GM23248 (cell line): Measurements from ENCODE around the gene ST6GALNAC3. TPM values are rescaled to one million over a fixed set of nuclear protein-coding genes. Genes with fewer than 3 reads are reported as not detected.

Experiments
- DNase-seq: peaks from one replicate; pipeline ENCODE4 v3.0.0-alpha.2; 2015
- H2AFZ ChIP-seq: fragments of 200-600 bp; sonication (generic); 2 replicates; pipeline ENCODE4 v1.6.1; 2016; ENCODE audit warnings: antibody characterized with exemption
- H3F3A ChIP-seq: fragments of 200-600 bp; sonication (generic); 2 replicates; pipeline ENCODE4 v1.6.1; 2016; ENCODE audit warnings: mild to moderate bottlenecking, antibody characterized with exemption, mixed run types; ENCODE audit not compliant: insufficient read depth
- H3K27ac ChIP-seq: fragments of 200-600 bp; sonication (generic); 2 replicates; pipeline ENCODE4 v1.5.1; 2016; ENCODE audit warnings: mild to moderate bottlenecking
- H3K27me3 ChIP-seq: fragments of 200-600 bp; sonication (generic); replicated peaks from 2 replicates; pipeline ENCODE4 v1.6.1; 2016; ENCODE audit warnings: mild to moderate bottlenecking; ENCODE audit not compliant: insufficient read depth
- H3K36me3 ChIP-seq: fragments of 200-600 bp; sonication (generic); 2 replicates; pipeline ENCODE4 v1.6.1; 2016; ENCODE audit warnings: low read depth, mild to moderate bottlenecking
- H3K4me1 ChIP-seq: fragments of 200-600 bp; sonication (generic); 2 replicates; pipeline ENCODE4 v1.6.1; 2016; ENCODE audit warnings: mild to moderate bottlenecking; ENCODE audit not compliant: insufficient read depth
- H3K4me2 ChIP-seq: fragments of 200-600 bp; sonication (generic); one replicate; pipeline ENCODE4 v1.6.1; 2016; ENCODE audit warnings: mild to moderate bottlenecking; ENCODE audit not compliant: unreplicated experiment
- H3K4me3 ChIP-seq: fragments of 200-600 bp; sonication (generic); 2 replicates; pipeline ENCODE4 v1.5.1; 2016; ENCODE audit warnings: mild to moderate bottlenecking
- H3K79me2 ChIP-seq: fragments of 200-600 bp; sonication (generic); 2 replicates; pipeline ENCODE4 v1.6.1; 2016; ENCODE audit warnings: mild to moderate bottlenecking; ENCODE audit not compliant: insufficient read depth
- H3K9ac ChIP-seq: fragments of 200-600 bp; sonication (generic); 2 replicates; pipeline ENCODE4 v1.6.1; 2016; ENCODE audit warnings: mild to moderate bottlenecking
- H3K9me2 ChIP-seq: fragments of 200-600 bp; sonication (generic); 2 replicates; pipeline ENCODE4 v1.6.1; 2016; ENCODE audit warnings: mixed run types, mild to moderate bottlenecking, moderate library complexity; ENCODE audit not compliant: insufficient read depth
- H3K9me3 ChIP-seq: fragments of 200-600 bp; sonication (generic); one replicate; pipeline ENCODE4 v1.6.1; 2017; ENCODE audit warnings: low read depth
- H4K20me1 ChIP-seq: fragments of 200-600 bp; sonication (generic); 2 replicates; pipeline ENCODE4 v1.6.0; 2016; ENCODE audit not compliant: insufficient read depth
- EZH2 ChIP-seq: fragments of 200-600 bp; sonication (generic); IDR thresholded peaks from 2 replicates; pipeline ENCODE4 v1.6.1; 2018; ENCODE audit warnings: antibody characterized with exemption, mild to moderate bottlenecking; ENCODE audit not compliant: insufficient read depth, poor library complexity, severe bottlenecking
- EZH2phosphoT487 ChIP-seq: fragments of 200-600 bp; sonication (generic); IDR thresholded peaks from 2 replicates; pipeline ENCODE4 v1.6.1; 2018; ENCODE audit warnings: antibody characterized with exemption, moderate library complexity, mild to moderate bottlenecking, low read depth; ENCODE audit not compliant: insufficient read depth
- WGBS, 2 experiments: methylation state at CpG; one replicate each; pipeline ENCODE4 v1.1.6; 2015 to 2017; ENCODE audit warnings: low lambda C conversion rate in 2 of 2, low coverage in 1 of 2; ENCODE audit errors: missing lambda C conversion rate in 2 of 2; 5-methylcytosine and 5-hydroxymethylcytosine counted together
- in situ Hi-C: fragments of 300-500 bp; cut with MboI; formaldehyde crosslinking; loops from 2 replicates; pipeline ENCODE4 v1.15.0; 2020
- polyA plus RNA-seq: library from polyadenylated mRNA; unstranded; fragments of >200 nt; fragmentation: Nextera tagmentation; extraction: Ambion mirVana; gene quantifications from 2 replicates; pipeline ENCODE4 v1.2.1, GENCODE V29; 2016
- total RNA-seq: library from RNA; depleted of rRNA; stranded (reverse); fragments of >200 nt; shearing (Covaris generic); gene quantifications from 2 replicates; pipeline ENCODE4 v1.2.3, GENCODE V29; 2014

Gene ST6GALNAC3
- total and polyA plus RNA-seq, 2 experiments from 2014 or later, result not detected

- in situ Hi-C loops, result no loop called here
- DNase-seq, result no peak
- H3K9ac ChIP-seq, result no peak overlapping the region
- no peak overlapping the region for H2AFZ ChIP-seq
- no peaks in the 10 kb centered on the region for H3K9me3 ChIP-seq
- H3K27me3 ChIP-seq, result no peaks in the 10 kb centered on the region
- no peaks in the 10 kb centered on the region for H4K20me1 ChIP-seq
- no peaks in the 10 kb centered on the region for H3K36me3 ChIP-seq
- no peak overlapping the region for H3K4me2 ChIP-seq
- TF ChIP-seq EZH2 (no peak), EZH2phosphoT487 (no peak)
- 44 to 62% methylated on average over 1 of the region's 1 CpG for WGBS, 2 experiments
- no peaks in the 10 kb centered on the region for H3K79me2 ChIP-seq
- H3F3A ChIP-seq, result no peaks in the 10 kb centered on the region
- no peak overlapping the region for H3K4me3 ChIP-seq
- no peaks in the 10 kb centered on the region for H3K4me1 ChIP-seq
- no peaks in the 10 kb centered on the region for H3K9me2 ChIP-seq
- H3K27ac ChIP-seq, result no peak overlapping the region
Measured at GRCh38 chr1:76444773-76445172, 370.2 kb downstream of the ST6GALNAC3 start.

- Histone ChIP-seq H3K9me3 (no peaks in the 10 kb centered on the region), H3K27me3 (no peaks in the 10 kb centered on the region), H3K9me2 (no peaks in the 10 kb centered on the region), H3K4me3 (no peak overlapping the region), H3K79me2 (no peaks in the 10 kb centered on the region), H3K36me3 (no peaks in the 10 kb centered on the region), H3K4me1 (no peaks in the 10 kb centered on the region), H3K27ac (no peak overlapping the region), H2AFZ (no peak overlapping the region), H3K9ac (no peak overlapping the region), H3F3A (no peaks in the 10 kb centered on the region), H4K20me1 (no peaks in the 10 kb centered on the region), H3K4me2 (no peak overlapping the region)
- DNase-seq, result no peak
- in situ Hi-C loops, result no loop called here
- TF ChIP-seq EZH2, result no peak
- no peak for TF ChIP-seq EZH2phosphoT487
- 33 to 50% methylated on average over 1 of the region's 1 CpG for WGBS, 2 experiments
Measured at GRCh38 chr1:76450229-76450628, 375.7 kb downstream of the ST6GALNAC3 start.

- Histone ChIP-seq H4K20me1 (no peaks in the 10 kb centered on the region), H3K9me2 (no peaks in the 10 kb centered on the region), H3K27me3 (no peaks in the 10 kb centered on the region), H3F3A (peaks cover 5% of the 10 kb centered on the region; the same call in 1 of the 2 replicates), H3K9me3 (no peaks in the 10 kb centered on the region), H3K27ac (no peak overlapping the region), H3K79me2 (no peaks in the 10 kb centered on the region), H3K4me1 (peaks cover 10% of the 10 kb centered on the region), H3K36me3 (no peaks in the 10 kb centered on the region), H3K4me3 (no peak overlapping the region), H2AFZ (no peak overlapping the region), H3K9ac (no peak overlapping the region), H3K4me2 (no peak overlapping the region)
- 86 to 97% methylated on average over 3 of the region's 3 CpGs for WGBS, 2 experiments
- DNase-seq, result no peak
- in situ Hi-C loops, result no loop called here
- TF ChIP-seq EZH2 (no peak), EZH2phosphoT487 (no peak)
Measured at GRCh38 chr1:76463278-76463677, 388.7 kb downstream of the ST6GALNAC3 start.

GRCh38 chr1:76463849-76464248, 389.3 kb downstream of the ST6GALNAC3 start:
- H3K4me1 ChIP-seq, result peaks cover 10% of the 10 kb centered on the region
- no peak for DNase-seq
- 87 to 96% methylated on average over 3 of the region's 3 CpGs for WGBS, 2 experiments
- H3K9me2 ChIP-seq, result no peaks in the 10 kb centered on the region
- H3K9me3 ChIP-seq, result no peaks in the 10 kb centered on the region
- no peak overlapping the region for H3K27ac ChIP-seq
- no peaks in the 10 kb centered on the region for H3K79me2 ChIP-seq
- H3K4me2 ChIP-seq, result no peak overlapping the region
- no peaks in the 10 kb centered on the region for H3K36me3 ChIP-seq
- no peaks in the 10 kb centered on the region for H4K20me1 ChIP-seq
- H2AFZ ChIP-seq, result no peak overlapping the region
- H3K4me3 ChIP-seq, result no peak overlapping the region
- in situ Hi-C loops, result no loop called here
- H3K27me3 ChIP-seq, result no peaks in the 10 kb centered on the region
- TF ChIP-seq EZH2 (no peak), EZH2phosphoT487 (no peak)
- no peak overlapping the region for H3K9ac ChIP-seq
- peaks cover 5% of the 10 kb centered on the region; the same call in 1 of the 2 replicates for H3F3A ChIP-seq

- in situ Hi-C loops, result no loop called here
- H3K4me2 ChIP-seq, result no peak overlapping the region
Measured at GRCh38 chr1:76465030-76465429, 390.5 kb downstream of the ST6GALNAC3 start.

More at GRCh38 chr1:76465030-76465429, 390.5 kb downstream of the ST6GALNAC3 start:
- Histone ChIP-seq H3K9me3 (no peaks in the 10 kb centered on the region), H3K9ac (no peak overlapping the region), H3F3A (peaks cover 5% of the 10 kb centered on the region; the same call in 1 of the 2 replicates), H3K9me2 (no peaks in the 10 kb centered on the region), H3K79me2 (no peaks in the 10 kb centered on the region), H3K4me1 (peaks cover 10% of the 10 kb centered on the region), H3K36me3 (no peaks in the 10 kb centered on the region), H2AFZ (peak overlapping the region; percentile 4; the same call in 1 of the 2 replicates), H3K27me3 (no peaks in the 10 kb centered on the region), H3K4me3 (no peak overlapping the region), H3K27ac (no peak overlapping the region), H4K20me1 (no peaks in the 10 kb centered on the region)
- 20 to 26% methylated on average over 2 of the region's 2 CpGs for WGBS, 2 experiments
- TF ChIP-seq EZH2 (no peak), EZH2phosphoT487 (no peak)
- DNase-seq, result peak; percentile 73
